Panc1 (cell line): ENCODE results near the gene MTFMT. TPM values are rescaled to one million over a fixed set of nuclear protein-coding genes. Genes with fewer than 3 reads are reported as not detected.

Source experiments
- ATAC-seq: fragments of 200-7000 bp; cut with Tn5 transposase; 2 replicates; pipeline ENCODE4 v1.9.1; 2020; ENCODE audit warnings: mild to moderate bottlenecking, moderate library complexity
- BruUV-seq: library from RNA; stranded (reverse); fragments of 400-500 nt; replicated peaks from 2 replicates; lab custom pipeline; 2021; lab: Mats Ljungman, UMichigan
- CTCF ChIA-PET: fragments of 300-600 bp; sonication (Branson Sonifier 250); formaldehyde crosslinking; loops from one replicate; lab custom pipeline; 2022; ENCODE audit warnings: antibody characterized with exemption; lab: Charles Lee
- POLR2A ChIA-PET: fragments of 300-600 bp; sonication (Branson Sonifier 250); formaldehyde crosslinking; loops from one replicate; lab custom pipeline; 2022; ENCODE audit warnings: antibody characterized with exemption; lab: Charles Lee
- DNase-seq: peaks from one replicate; pipeline ENCODE4 v3.0.0-alpha.2; 2010; ENCODE audit warnings: low read depth, low spot score
- H3K27ac ChIP-seq: 2 replicates; pipeline ENCODE4 v1.5.1; 2011; ENCODE audit warnings: mild to moderate bottlenecking, low read length, inconsistent platforms
- H3K27me3 ChIP-seq: fragments of 200-500 bp; sonication (Bioruptor generic); 2 replicates; pipeline ENCODE4 v1.6.0; 2014; ENCODE audit warnings: low read length, inconsistent platforms; ENCODE audit not compliant: control insufficient read depth, insufficient read depth
- H3K36me3 ChIP-seq: fragments of 200-500 bp; sonication (Bioruptor generic); 2 replicates; pipeline ENCODE4 v1.5.1; 2014; ENCODE audit warnings: inconsistent platforms, mild to moderate bottlenecking, low read length, moderate library complexity; ENCODE audit not compliant: control insufficient read depth, insufficient read depth
- H3K4me1 ChIP-seq: 2 replicates; pipeline ENCODE4 v1.5.1; 2011; ENCODE audit warnings: inconsistent platforms, mild to moderate bottlenecking, low read length, moderate library complexity; ENCODE audit not compliant: control insufficient read depth, insufficient read depth
- H3K4me3 ChIP-seq, 2 experiments: 2 replicates each; pipeline ENCODE4 v1.5.1; 2011 to 2012; ENCODE audit warnings: low read depth in 2 of 2, low read length in 2 of 2, mild to moderate bottlenecking in 2 of 2, inconsistent platforms in 1 of 2, moderate library complexity in 1 of 2
- H3K9me3 ChIP-seq: fragments of 200-500 bp; sonication (Bioruptor generic); 2 replicates; pipeline ENCODE4 v1.5.1; 2014; ENCODE audit warnings: low read depth, mild to moderate bottlenecking, inconsistent platforms, low read length, moderate library complexity; ENCODE audit not compliant: control insufficient read depth, insufficient read depth
- CTCF ChIP-seq: fragments of 450-650 bp; IDR thresholded peaks from 2 replicates; pipeline ENCODE4 v1.5.1; 2017; ENCODE audit warnings: mild to moderate bottlenecking
- POLR2AphosphoS5 ChIP-seq: IDR thresholded peaks from 2 replicates; pipeline ENCODE4 v1.6.1; 2012; ENCODE audit warnings: mild to moderate bottlenecking, low read depth, low read length, moderate library complexity
- SIN3A ChIP-seq: IDR thresholded peaks from 2 replicates; pipeline ENCODE4 v1.6.1; 2012; ENCODE audit warnings: low read depth, mild to moderate bottlenecking, low read length, moderate library complexity, borderline replicate concordance; ENCODE audit not compliant: insufficient read depth
- TCF7L2 ChIP-seq: IDR thresholded peaks from 2 replicates; pipeline ENCODE4 v1.6.1; 2011; ENCODE audit warnings: mild to moderate bottlenecking, low read depth, low read length, inconsistent platforms
- in situ Hi-C: cut with HindIII; loops from 2 replicates; pipeline ENCODE4 v1.10.0; 2016; ENCODE audit warnings: low sequenced_read_pairs, low pct_unique_long_range_greater_than_20kb
- intact Hi-C: fragments of 100-400 bp; cut with micrococcal nuclease; formaldehyde crosslinking; loops from one replicate; pipeline ENCODE4 v1.10.0; 2022; ENCODE audit not compliant: unreplicated experiment
- total RNA-seq: library from RNA; stranded (reverse); gene quantifications from one replicate; pipeline ENCODE4 v1.2.1, GENCODE V29; 2021; ENCODE audit not compliant: unreplicated experiment
- TF ChIP-seq, protein P1 (sequence below), 2 experiments: IDR thresholded peaks; 2 replicates each; pipeline ENCODE4 v1.6.1; 2011 to 2012; ENCODE audit warnings: low read depth in 2 of 2, control low read depth in 1 of 2, low read length in 1 of 2, mild to moderate bottlenecking in 1 of 2, moderate library complexity in 1 of 2; ENCODE audit not compliant: insufficient read depth in 1 of 2

The MTFMT gene
- total RNA-seq, 1 experiment from 2014 or later = 19.4 TPM

GRCh38 chr15:64979252-64979710, 50.2 kb downstream of the MTFMT start:
- CTCF ChIA-PET = interaction anchor here (0.6 kb wide), 1 partner anchor 420 kb away, joined by 7 read pairs; no protein-coding TSS in a partner anchor
- in situ Hi-C loops (no loop called here), intact Hi-C loops (no loop called here)
- no peak for ATAC-seq
- POLR2A ChIA-PET = interaction anchor here (0.6 kb wide), 1 partner anchor 150 kb away, joined by 11 read pairs; no protein-coding TSS in a partner anchor
- TF ChIP-seq POLR2AphosphoS5 (no peak), TCF7L2 (no peak), SIN3A (no peak), CTCF (no peak)
- TF ChIP-seq, protein P1, sequence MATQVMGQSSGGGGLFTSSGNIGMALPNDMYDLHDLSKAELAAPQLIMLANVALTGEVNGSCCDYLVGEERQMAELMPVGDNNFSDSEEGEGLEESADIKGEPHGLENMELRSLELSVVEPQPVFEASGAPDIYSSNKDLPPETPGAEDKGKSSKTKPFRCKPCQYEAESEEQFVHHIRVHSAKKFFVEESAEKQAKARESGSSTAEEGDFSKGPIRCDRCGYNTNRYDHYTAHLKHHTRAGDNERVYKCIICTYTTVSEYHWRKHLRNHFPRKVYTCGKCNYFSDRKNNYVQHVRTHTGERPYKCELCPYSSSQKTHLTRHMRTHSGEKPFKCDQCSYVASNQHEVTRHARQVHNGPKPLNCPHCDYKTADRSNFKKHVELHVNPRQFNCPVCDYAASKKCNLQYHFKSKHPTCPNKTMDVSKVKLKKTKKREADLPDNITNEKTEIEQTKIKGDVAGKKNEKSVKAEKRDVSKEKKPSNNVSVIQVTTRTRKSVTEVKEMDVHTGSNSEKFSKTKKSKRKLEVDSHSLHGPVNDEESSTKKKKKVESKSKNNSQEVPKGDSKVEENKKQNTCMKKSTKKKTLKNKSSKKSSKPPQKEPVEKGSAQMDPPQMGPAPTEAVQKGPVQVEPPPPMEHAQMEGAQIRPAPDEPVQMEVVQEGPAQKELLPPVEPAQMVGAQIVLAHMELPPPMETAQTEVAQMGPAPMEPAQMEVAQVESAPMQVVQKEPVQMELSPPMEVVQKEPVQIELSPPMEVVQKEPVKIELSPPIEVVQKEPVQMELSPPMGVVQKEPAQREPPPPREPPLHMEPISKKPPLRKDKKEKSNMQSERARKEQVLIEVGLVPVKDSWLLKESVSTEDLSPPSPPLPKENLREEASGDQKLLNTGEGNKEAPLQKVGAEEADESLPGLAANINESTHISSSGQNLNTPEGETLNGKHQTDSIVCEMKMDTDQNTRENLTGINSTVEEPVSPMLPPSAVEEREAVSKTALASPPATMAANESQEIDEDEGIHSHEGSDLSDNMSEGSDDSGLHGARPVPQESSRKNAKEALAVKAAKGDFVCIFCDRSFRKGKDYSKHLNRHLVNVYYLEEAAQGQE (IDR thresholded peaks at IDR 0.05; ENCODE audit: insufficient read depth in 1 of 2, low read depth in 2 of 2, low read length in 1 of 2) = no peak
- Histone ChIP-seq H3K27me3 (no peaks in the 10 kb centered on the region), H3K4me3 (no peak overlapping the region), H3K4me1 (no peaks in the 10 kb centered on the region), H3K36me3 (peaks cover 11% of the 10 kb centered on the region), H3K9me3 (no peaks in the 10 kb centered on the region), H3K27ac (no peak overlapping the region)
- no TSS peak for BruUV-seq
- no peak for DNase-seq

DNA sequence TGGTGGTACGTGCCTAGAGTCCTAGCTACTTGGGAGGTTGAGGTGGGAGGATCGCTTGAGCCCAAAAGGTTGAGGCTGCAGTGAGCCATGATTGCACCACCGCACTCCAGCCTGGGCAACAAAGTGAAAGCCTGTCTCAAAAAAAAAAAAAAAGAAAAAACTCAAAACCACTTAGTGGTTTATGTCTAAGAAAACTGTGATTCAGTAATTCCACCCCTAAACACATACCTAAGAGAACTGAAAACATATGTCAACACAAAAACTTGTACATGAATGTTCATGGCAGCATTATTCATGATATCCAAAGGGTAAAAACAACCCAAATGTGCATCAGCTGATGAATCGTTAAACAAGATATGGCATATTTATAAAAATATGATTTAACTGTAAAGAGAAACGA, 54.0 kb downstream of the MTFMT start:
- DNase-seq (no peak), ATAC-seq (no peak)
- ChIA-PET CTCF (no interaction called here), POLR2A (interaction anchor here (0.5 kb wide), 1 partner anchor 10 kb away, joined by 3 read pairs; no protein-coding TSS in a partner anchor)
- Histone ChIP-seq H3K4me3 (no peak overlapping the region), H3K27me3 (no peaks in the 10 kb centered on the region), H3K36me3 (peaks cover 13% of the 10 kb centered on the region), H3K4me1 (no peaks in the 10 kb centered on the region), H3K27ac (no peak overlapping the region), H3K9me3 (no peaks in the 10 kb centered on the region)
- TF ChIP-seq TCF7L2 (no peak), CTCF (no peak), POLR2AphosphoS5 (no peak), SIN3A (no peak)
- TF ChIP-seq, protein P1 (IDR thresholded peaks at IDR 0.05; ENCODE audit: insufficient read depth in 1 of 2, low read depth in 2 of 2, low read length in 1 of 2) = no peak
- intact Hi-C loops (no loop called here), in situ Hi-C loops (no loop called here)
- BruUV-seq = no TSS peak
